ENCODE measurements around the gene FTCDNL1. TPM values are rescaled to one million over a fixed set of nuclear protein-coding genes. Genes with fewer than 3 reads are reported as not detected.

The FTCDNL1 gene
- total RNA-seq, 4 donors from 2014 or later, result 7.9 to 21.9 (median 16.3) TPM

DNA sequence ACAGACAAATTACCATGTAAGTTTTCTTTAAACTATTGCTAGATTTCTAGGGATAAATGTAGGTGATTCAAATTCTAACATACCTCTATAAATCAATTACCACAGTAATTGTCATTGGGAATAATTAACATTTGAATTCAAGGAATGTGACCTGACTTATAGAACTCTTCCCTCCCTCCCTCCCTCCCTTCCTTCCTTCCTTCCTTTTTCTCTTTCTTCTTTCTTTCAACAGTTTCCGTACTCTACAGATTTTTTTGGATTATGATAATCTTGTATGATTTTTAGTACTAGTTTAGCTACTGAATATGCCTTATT is 18.2 kb upstream of the FTCDNL1 start:
- peaks cover 0 to 5% of the 10 kb centered on the region in 2 donors for H3K4me1 ChIP-seq
- peak overlapping the region; percentile 42 to 67 (median 61) for H3K27ac ChIP-seq
- DNase-seq (no peak), ATAC-seq (no peak)
- H3K9me3 ChIP-seq, result peaks cover 0 to 2% (median 0%) of the 10 kb centered on the region in 3 donors
- no peaks in the 10 kb centered on the region for H3K36me3 ChIP-seq
- in situ Hi-C loops (cut with MboI; ENCODE audit: low sequenced_read_pairs in 4 of 4), result no loop called here
- peak overlapping the region in 2 of 4 donors; percentile 4 to 15 for H3K4me3 ChIP-seq
- no peaks in the 10 kb centered on the region for H3K27me3 ChIP-seq
- TF ChIP-seq POLR2A (IDR thresholded peaks at IDR 0.05), result no peak
- TF ChIP-seq, protein P1, sequence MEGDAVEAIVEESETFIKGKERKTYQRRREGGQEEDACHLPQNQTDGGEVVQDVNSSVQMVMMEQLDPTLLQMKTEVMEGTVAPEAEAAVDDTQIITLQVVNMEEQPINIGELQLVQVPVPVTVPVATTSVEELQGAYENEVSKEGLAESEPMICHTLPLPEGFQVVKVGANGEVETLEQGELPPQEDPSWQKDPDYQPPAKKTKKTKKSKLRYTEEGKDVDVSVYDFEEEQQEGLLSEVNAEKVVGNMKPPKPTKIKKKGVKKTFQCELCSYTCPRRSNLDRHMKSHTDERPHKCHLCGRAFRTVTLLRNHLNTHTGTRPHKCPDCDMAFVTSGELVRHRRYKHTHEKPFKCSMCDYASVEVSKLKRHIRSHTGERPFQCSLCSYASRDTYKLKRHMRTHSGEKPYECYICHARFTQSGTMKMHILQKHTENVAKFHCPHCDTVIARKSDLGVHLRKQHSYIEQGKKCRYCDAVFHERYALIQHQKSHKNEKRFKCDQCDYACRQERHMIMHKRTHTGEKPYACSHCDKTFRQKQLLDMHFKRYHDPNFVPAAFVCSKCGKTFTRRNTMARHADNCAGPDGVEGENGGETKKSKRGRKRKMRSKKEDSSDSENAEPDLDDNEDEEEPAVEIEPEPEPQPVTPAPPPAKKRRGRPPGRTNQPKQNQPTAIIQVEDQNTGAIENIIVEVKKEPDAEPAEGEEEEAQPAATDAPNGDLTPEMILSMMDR (IDR thresholded peaks at IDR 0.05 in 4 of 5, conservative IDR thresholded peaks at IDR 0.05 in 1 of 5), result no peak
- intact Hi-C loops (cut with DNase I; ENCODE audit: low total_unique reads), result loop anchor here (10.0 kb wide), 1 partner anchor 164 kb away; no protein-coding TSS in a partner anchor

DNA sequence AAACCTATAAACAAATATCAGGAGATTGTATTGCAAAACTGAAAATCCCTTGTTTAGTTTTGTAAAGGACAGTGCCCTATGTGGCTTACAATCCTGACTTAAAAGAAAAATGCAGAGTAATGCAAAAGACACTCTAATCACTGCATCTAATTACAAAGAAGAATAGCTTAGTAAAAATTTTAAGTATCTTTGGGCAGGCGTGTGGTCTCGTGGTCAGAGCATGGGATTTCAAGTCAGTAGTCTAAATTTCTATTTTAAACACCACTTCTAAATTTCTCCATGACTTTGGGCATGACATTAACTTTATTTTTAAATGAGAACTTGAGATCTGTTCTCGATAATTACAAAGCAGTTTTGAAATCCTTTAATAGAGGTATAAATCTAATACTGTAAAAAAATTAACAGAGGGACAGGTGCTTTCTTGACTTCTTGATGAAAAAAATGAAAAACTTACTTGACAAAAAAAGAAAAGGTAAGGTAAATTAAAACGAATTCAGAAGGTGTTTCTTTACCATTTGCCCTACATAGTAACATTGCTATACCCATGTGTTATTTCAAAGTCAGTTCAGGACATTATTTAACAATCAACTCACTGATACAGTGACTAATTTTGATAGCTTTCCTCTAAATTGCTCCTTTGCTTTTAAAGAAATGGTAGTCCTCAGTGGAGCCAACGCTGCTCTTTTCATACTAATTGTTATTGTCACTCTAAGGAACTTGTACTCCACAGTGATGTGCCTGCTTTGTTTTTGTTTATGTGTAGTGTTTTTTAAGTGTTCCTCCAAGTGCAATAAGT is 17.6 kb upstream of the FTCDNL1 start:
- H3K27me3 ChIP-seq, result no peaks in the 10 kb centered on the region
- H3K27ac ChIP-seq, result peak overlapping the region; percentile 42 to 67 (median 61)
- no peaks in the 10 kb centered on the region for H3K9me3 ChIP-seq
- no peaks in the 10 kb centered on the region for H3K36me3 ChIP-seq
- in situ Hi-C loops (cut with MboI; ENCODE audit: low sequenced_read_pairs in 4 of 4), result no loop called here
- DNase-seq (no peak), ATAC-seq (peak; percentile 58 to 72)
- H3K4me3 ChIP-seq, result peak overlapping the region in 3 of 4 donors; percentile 4 to 15 (median 12)
- TF ChIP-seq, protein P1 (IDR thresholded peaks at IDR 0.05 in 4 of 5, conservative IDR thresholded peaks at IDR 0.05 in 1 of 5), result no peak
- TF ChIP-seq POLR2A (IDR thresholded peaks at IDR 0.05), result no peak
- intact Hi-C loops (cut with DNase I; ENCODE audit: low total_unique reads), result loop anchor here (10.0 kb wide), 1 partner anchor 164 kb away; no protein-coding TSS in a partner anchor
- H3K4me1 ChIP-seq, result peaks cover 0 to 5% of the 10 kb centered on the region in 2 donors

DNA sequence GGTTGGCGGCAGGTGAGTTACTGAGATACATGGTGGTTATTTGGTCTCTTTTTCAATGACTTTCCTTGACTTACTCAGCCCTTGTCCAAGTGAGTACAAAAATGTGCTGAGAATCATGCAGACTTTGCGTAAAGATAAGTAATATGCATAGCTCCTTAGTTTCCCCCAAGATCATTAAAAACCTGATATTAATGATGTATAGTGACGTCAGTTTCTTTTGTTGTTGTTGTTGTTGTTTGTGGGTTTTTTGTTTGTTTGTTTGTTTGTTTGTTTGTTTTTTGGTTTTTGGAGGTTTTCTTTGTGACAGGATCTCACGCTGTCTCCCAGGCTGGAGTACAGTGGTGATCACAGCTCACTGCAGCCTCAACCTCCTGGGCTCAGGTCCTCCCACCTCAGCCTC is 14.9 kb upstream of the FTCDNL1 start:
- H3K4me3 ChIP-seq, result no peak overlapping the region
- H3K9me3 ChIP-seq, result no peaks in the 10 kb centered on the region
- H3K4me1 ChIP-seq, result peaks cover 4 to 10% of the 10 kb centered on the region in 2 donors
- DNase-seq (no peak), ATAC-seq (no peak)
- intact Hi-C loops (cut with DNase I; ENCODE audit: low total_unique reads), result loop anchor here (10.0 kb wide), 1 partner anchor 161 kb away; no protein-coding TSS in a partner anchor
- in situ Hi-C loops (cut with MboI; ENCODE audit: low sequenced_read_pairs in 4 of 4), result no loop called here
- TF ChIP-seq POLR2A (IDR thresholded peaks at IDR 0.05), result no peak
- TF ChIP-seq, protein P1 (IDR thresholded peaks at IDR 0.05 in 4 of 5, conservative IDR thresholded peaks at IDR 0.05 in 1 of 5), result no peak
- no peaks in the 10 kb centered on the region for H3K27me3 ChIP-seq
- H3K36me3 ChIP-seq, result no peaks in the 10 kb centered on the region
- H3K27ac ChIP-seq, result no peak overlapping the region

DNA sequence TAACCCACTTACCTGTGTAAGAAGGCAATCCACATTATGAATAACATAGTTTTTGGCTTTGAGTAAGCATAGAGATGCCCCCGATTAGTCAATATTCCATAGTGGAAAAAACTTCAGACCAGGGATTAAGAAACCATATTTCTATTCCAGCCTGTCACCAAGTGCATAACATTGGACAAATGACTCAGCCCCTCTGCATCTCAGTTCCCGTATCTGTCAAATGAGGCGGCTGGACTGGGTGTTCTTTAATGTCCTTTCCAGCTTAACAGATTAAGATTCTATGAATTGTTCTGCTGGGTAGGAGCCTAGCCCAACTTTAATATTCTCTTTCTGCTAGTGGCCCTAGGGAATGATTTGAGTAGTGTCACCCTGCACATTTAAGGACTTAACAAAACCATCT is 11.8 kb upstream of the FTCDNL1 start:
- ATAC-seq (peak; percentile 92 to 94), DNase-seq (peak; percentile 3 to 23)
- Histone ChIP-seq H3K36me3 (no peaks in the 10 kb centered on the region), H3K4me1 (peaks cover 4 to 5% of the 10 kb centered on the region in 2 donors), H3K27ac (peak overlapping the region; percentile 13 to 59 (median 32)), H3K9me3 (no peaks in the 10 kb centered on the region), H3K27me3 (no peaks in the 10 kb centered on the region), H3K4me3 (no peak overlapping the region)
- TF ChIP-seq, protein P1 (IDR thresholded peaks at IDR 0.05 in 4 of 5, conservative IDR thresholded peaks at IDR 0.05 in 1 of 5), result no peak
- no peak for TF ChIP-seq POLR2A (IDR thresholded peaks at IDR 0.05)
- in situ Hi-C loops (cut with MboI; ENCODE audit: low sequenced_read_pairs in 4 of 4) (no loop called here), intact Hi-C loops (cut with DNase I; ENCODE audit: low total_unique reads) (loop anchor here (10.0 kb wide), 1 partner anchor 158 kb away; no protein-coding TSS in a partner anchor)
